ENCODE data around the gene ZNF14. TPM values are rescaled to one million over a fixed set of nuclear protein-coding genes. Genes with fewer than 3 reads are reported as not detected.

Gene ZNF14
- total and polyA plus RNA-seq, 2 of the 13 experiments (the other 11 are each of a cell fraction or from before 2014, with no cell fraction given): 1.9 to 6.2 TPM

GRCh38 chr19:19704836-19705235 lies 28.1 kb downstream of the ZNF14 start:
- no peak overlapping the region for H3K9ac ChIP-seq (ENCODE audit: insufficient read depth, low read depth, low read length)
- no TSS peak for BruUV-seq (replicated peaks)
- TF ChIP-seq PTBP1 (IDR thresholded peaks at IDR 0.05; ENCODE audit: low read depth, low read length, poor library complexity, severe bottlenecking) (no peak), CEBPG (CRISPR knock-in tag; IDR thresholded peaks at IDR 0.05) (peak; percentile 39), ZNF24 (IDR thresholded peaks at IDR 0.05) (no peak), FOXA1 (IDR thresholded peaks at IDR 0.05) (no peak), FOXA1 (CRISPR knock-in tag; IDR thresholded peaks at IDR 0.05) (peak; percentile 32; the same call in 1 of the 2 replicates), ZNF142 (CRISPR knock-in tag; IDR thresholded peaks at IDR 0.05) (no peak), DMTF1 (CRISPR knock-in tag; IDR thresholded peaks at IDR 0.05) (no peak), ZNF205 (CRISPR knock-in tag; IDR thresholded peaks at IDR 0.05) (no peak), ZNF549 (CRISPR knock-in tag; IDR thresholded peaks at IDR 0.05) (peak; percentile 94), KLF12 (CRISPR knock-in tag; IDR thresholded peaks at IDR 0.05; ENCODE audit: borderline replicate concordance) (no peak), ZNF674 (CRISPR knock-in tag; IDR thresholded peaks at IDR 0.05; ENCODE audit: low read depth) (no peak), CBX5 (CRISPR knock-in tag; IDR thresholded peaks at IDR 0.05; ENCODE audit: borderline replicate concordance) (0 out of 2 replicates have a peak, but pooled peaks have one; percentile 36), ESRRA (CRISPR knock-in tag; IDR thresholded peaks at IDR 0.05; ENCODE audit: low read depth) (no peak), ZNF12 (CRISPR knock-in tag; IDR thresholded peaks at IDR 0.05) (peak; percentile 39; the same call in 1 of the 2 replicates), JUN (CRISPR knock-in tag; IDR thresholded peaks at IDR 0.05) (no peak)

More at GRCh38 chr19:19704836-19705235, 28.1 kb downstream of the ZNF14 start:
- peaks cover 6% of the 10 kb centered on the region; the same call in 1 of the 2 replicates for H3K4me1 ChIP-seq (ENCODE audit: insufficient read depth, low read length)
- H3K79me2 ChIP-seq (ENCODE audit: insufficient read depth, low read length): no peaks in the 10 kb centered on the region
- no peaks in the 10 kb centered on the region for H4K20me1 ChIP-seq (ENCODE audit: insufficient read depth, low read length)
- no peaks in the 10 kb centered on the region; a peak in 1 of 5 replicates for H3K36me3 ChIP-seq (replicated peaks in 1 of 2; ENCODE audit: control insufficient read depth in 1 of 2, insufficient read depth in 2 of 2, low read length in 2 of 2)
- in situ Hi-C loops (cut with HindIII; ENCODE audit: extremely low pct_ligation_motif_present, low pct_unique_long_range_greater_than_20kb) (no loop called here), intact Hi-C loops (cut with micrococcal nuclease; ENCODE audit: unreplicated experiment) (no loop called here)
- H3K27me3 ChIP-seq (ENCODE audit: control insufficient read depth in 1 of 2, insufficient read depth in 2 of 2, low read length in 2 of 2): no peaks in the 10 kb centered on the region
- no peak overlapping the region for H3K27ac ChIP-seq (ENCODE audit: extremely low read length, insufficient read depth, low read length)
- ATAC-seq: peak; percentile 82
- 44% methylated on average over 6 of the region's 6 CpGs for WGBS (ENCODE audit: low lambda C conversion rate)
- POLR2A ChIA-PET: no interaction called here
- no peak for FAIRE-seq
- H2AFZ ChIP-seq (ENCODE audit: low read length): no peak overlapping the region
- H3K4me3 ChIP-seq (replicated peaks in 1 of 3; ENCODE audit: insufficient read depth in 1 of 3, low read depth in 2 of 3, low read length in 3 of 3): no peak overlapping the region
- H3K9me3 ChIP-seq (ENCODE audit: low read length): peaks cover 41% of the 10 kb centered on the region
- H3K4me2 ChIP-seq (ENCODE audit: low read depth, low read length): no peak overlapping the region
- CTCF ChIA-PET (ENCODE audit: low intra/inter-chr PET ratio, low total read pairs): no interaction called here
- peak; percentile 10 for DNase-seq (ENCODE audit: low spot score)
